Transverse colon (tissue), 4 donors: ENCODE results near the gene APCDD1L. TPM values are rescaled to one million over a fixed set of nuclear protein-coding genes. Genes with fewer than 3 reads are reported as not detected.
"Not testable (repeated sequence)": the region's sequence is repeated elsewhere in the genome, so short reads cannot be mapped to it uniquely, and the experiment has no call there.

Source experiments
- DNase-seq: peaks from one replicate; pipeline ENCODE4 v3.0.0-alpha.2; 2019
- H3K27ac ChIP-seq, 4 donors: fragments of 200-600 bp; sonication (generic); 2 replicates each; pipeline ENCODE4 v1.5.1; 2016 to 2018; ENCODE audit warnings: inconsistent platforms in 4 of 4
- H3K27me3 ChIP-seq: fragments of 200-600 bp; sonication (generic); 2 replicates; pipeline ENCODE4 v1.5.1; 2017; ENCODE audit warnings: inconsistent platforms
- H3K36me3 ChIP-seq, 4 donors: fragments of 200-600 bp; sonication (generic); 2 replicates each; pipeline ENCODE4 v1.5.1; 2017 to 2019; ENCODE audit warnings: inconsistent platforms in 4 of 4
- H3K4me1 ChIP-seq, 4 donors: fragments of 200-600 bp; sonication (generic); 2 replicates each; pipeline ENCODE4 v1.5.1; 2017 to 2020; ENCODE audit warnings: inconsistent platforms in 4 of 4
- H3K4me3 ChIP-seq, 4 donors: fragments of 200-600 bp; sonication (generic); 1 replicate in 1 of 4; 2 replicates in 3 of 4; pipeline versions ENCODE4 v1.5.1 to v1.6.1; 2017 to 2019; ENCODE audit warnings: inconsistent platforms in 4 of 4
- H3K9me3 ChIP-seq, 2 donors: fragments of 200-600 bp; sonication (generic); 2 replicates each; pipeline ENCODE4 v1.5.1; 2017 to 2019; ENCODE audit warnings: inconsistent platforms in 2 of 2
- CTCF ChIP-seq, 5 experiments: fragments of 200-600 bp in 3 of 5; fragments of 450-650 bp in 2 of 5; sonication (generic) in 3 of 5; IDR thresholded peaks; 1 replicate in 2 of 5; 2 replicates in 3 of 5; pipeline ENCODE4 v1.5.1; 2016 to 2017; ENCODE audit warnings: antibody characterized with exemption in 5 of 5, inconsistent platforms in 3 of 5, mild to moderate bottlenecking in 2 of 5, moderate library complexity in 1 of 5
- EP300 ChIP-seq: sonication (generic); formaldehyde crosslinking; IDR thresholded peaks from one replicate; pipeline ENCODE4 v1.6.1; 2017; ENCODE audit warnings: antibody characterized with exemption, low read depth
- POLR2A ChIP-seq: fragments of 450-650 bp; IDR thresholded peaks from one replicate; pipeline ENCODE4 v1.6.1; 2016; ENCODE audit warnings: antibody characterized with exemption, mild to moderate bottlenecking, moderate library complexity
- POLR2AphosphoS5 ChIP-seq, 3 donors: sonication (generic); formaldehyde crosslinking; IDR thresholded peaks; one replicate each; pipeline ENCODE4 v1.6.1; 2016; ENCODE audit warnings: antibody characterized with exemption in 3 of 3
- whole genome bisulfite sequencing, 2 donors: methylation state at CpG; one replicate each; pipeline ENCODE4 v1.1.5; 2018; ENCODE audit warnings: low coverage in 1 of 2; 5-methylcytosine and 5-hydroxymethylcytosine counted together
- in situ Hi-C, 4 donors: fragments of 200-750 bp; cut with MboI; loops; one replicate each; pipeline versions ENCODE4 v1.15.0 to v1.15.1; 2017; ENCODE audit warnings: low sequenced_read_pairs in 3 of 4, low pct_ligation_motif_present in 1 of 4, low pct_unique_long_range_greater_than_20kb in 1 of 4
- intact Hi-C: fragments of 100-400 bp; cut with DNase I; formaldehyde crosslinking; loops from one replicate; pipeline ENCODE4 v1.15.1; 2023; ENCODE audit warnings: low total_unique reads
- total RNA-seq, 4 donors: library from RNA; depleted of rRNA; stranded (reverse); fragments of >200 nt; gene quantifications; one replicate each; pipeline ENCODE4 v1.1.0, GENCODE V29; 2016

The APCDD1L gene
- total RNA-seq, 4 donors from 2014 or later, result 0.16 TPM; not detected in 3

- no peaks in the 10 kb centered on the region for H3K4me1 ChIP-seq
- 80 to 85% methylated on average over 2 to 17 of the region's 17 CpGs for WGBS, 2 donors
- in situ Hi-C loops (no loop called here), intact Hi-C loops (no loop called here)
- no peak overlapping the region for H3K4me3 ChIP-seq
- TF ChIP-seq CTCF (IDR thresholded peaks at IDR 0.05) (no peak), POLR2A (no peak), POLR2AphosphoS5 (IDR thresholded peaks at IDR 0.05) (no peak), EP300 (no peak)
- H3K27ac ChIP-seq, result no peak overlapping the region
- H3K9me3 ChIP-seq, result peaks cover 0 to 16% of the 10 kb centered on the region in 2 donors
- DNase-seq, result no peak
- peaks cover 15% of the 10 kb centered on the region for H3K27me3 ChIP-seq
- no peaks in the 10 kb centered on the region for H3K36me3 ChIP-seq
Measured at GRCh38 chr20:58508762-58509395, 6.3 kb downstream of the APCDD1L start.

GRCh38 chr20:58506999-58507398 is 8.2 kb downstream of the APCDD1L start:
- WGBS, 2 donors, result 81 to 92% methylated on average over 2 to 3 of the region's 3 CpGs
- H3K27me3 ChIP-seq, H3K27ac ChIP-seq, intact Hi-C loops, DNase-seq, in situ Hi-C loops, H3K4me1 ChIP-seq, H3K4me3 ChIP-seq, H3K36me3 ChIP-seq: not testable (repeated sequence)
- H3K9me3 ChIP-seq, result peaks cover 0 to 19% of the 10 kb centered on the region in 2 donors

GRCh38 chr20:58504566-58504965 is 10.6 kb downstream of the APCDD1L start:
- 76 to 100% methylated on average over 1 to 3 of the region's 3 CpGs for WGBS, 2 donors
- in situ Hi-C loops, result no loop called here
- TF ChIP-seq EP300 (no peak), POLR2AphosphoS5 (IDR thresholded peaks at IDR 0.05) (no peak), POLR2A (no peak), CTCF (IDR thresholded peaks at IDR 0.05) (no peak)
- Histone ChIP-seq H3K4me3 (no peak overlapping the region), H3K27me3 (no peaks in the 10 kb centered on the region), H3K4me1 (no peaks in the 10 kb centered on the region), H3K27ac (no peak overlapping the region), H3K36me3 (no peaks in the 10 kb centered on the region), H3K9me3 (peaks cover 0 to 19% of the 10 kb centered on the region in 2 donors)
- no peak for DNase-seq
- intact Hi-C loops, result no loop called here

GRCh38 chr20:58503668-58504067 is 11.5 kb downstream of the APCDD1L start:
- Histone ChIP-seq H3K27ac (no peak overlapping the region), H3K27me3 (no peaks in the 10 kb centered on the region), H3K4me1 (no peaks in the 10 kb centered on the region), H3K9me3 (peaks cover 0 to 19% of the 10 kb centered on the region in 2 donors), H3K4me3 (no peak overlapping the region), H3K36me3 (no peaks in the 10 kb centered on the region)
- in situ Hi-C loops, result no loop called here
- 73% methylated on average over 1 of the region's 1 CpG; no CpG with 5 or more reads in 1 of the 2 donors for WGBS, 2 donors
- TF ChIP-seq CTCF (IDR thresholded peaks at IDR 0.05), result no peak
- TF ChIP-seq EP300, result no peak
- TF ChIP-seq POLR2AphosphoS5 (IDR thresholded peaks at IDR 0.05), result no peak
- no peak for TF ChIP-seq POLR2A
- intact Hi-C loops, result no loop called here
- no peak for DNase-seq

- Histone ChIP-seq H3K9me3 (peaks cover 0 to 17% of the 10 kb centered on the region in 2 donors), H3K4me3 (no peak overlapping the region), H3K27me3 (no peaks in the 10 kb centered on the region), H3K36me3 (no peaks in the 10 kb centered on the region), H3K4me1 (no peaks in the 10 kb centered on the region), H3K27ac (no peak overlapping the region)
- in situ Hi-C loops, result no loop called here
- DNase-seq, result no peak
- 92 to 96% methylated on average over 3 to 7 of the region's 7 CpGs for WGBS, 2 donors
- TF ChIP-seq POLR2AphosphoS5 (IDR thresholded peaks at IDR 0.05), result no peak
- TF ChIP-seq POLR2A, result no peak
- no peak for TF ChIP-seq CTCF (IDR thresholded peaks at IDR 0.05)
- TF ChIP-seq EP300, result no peak
- intact Hi-C loops, result no loop called here
Measured at GRCh38 chr20:58500256-58500655, 14.9 kb downstream of the APCDD1L start.
